Natural killer cell (primary cell): Measurements from ENCODE around the gene MAP3K6. TPM values are rescaled to one million over a fixed set of nuclear protein-coding genes. Genes with fewer than 3 reads are reported as not detected.

Source experiments
- ATAC-seq, 3 donors: fragments of 150-1000 bp in 2 of 3; fragments of 200-7000 bp in 1 of 3; cut with Tn5 transposase; 1 replicate in 1 of 3; 2 replicates in 2 of 3; pipeline ENCODE4 v1.10.0; 2021; ENCODE audit warnings: mild to moderate bottlenecking in 2 of 3, moderate library complexity in 2 of 3
- DNase-seq, 2 donors: peaks; one replicate each; pipeline versions ENCODE4 v3.0.0 to v3.0.0-alpha.2; 2013 to 2021; ENCODE audit warnings: mixed read lengths in 1 of 2
- H3K27ac ChIP-seq: one replicate; pipeline ENCODE4 v1.5.1; 2013; ENCODE audit warnings: mild to moderate bottlenecking, low read length
- H3K27me3 ChIP-seq: one replicate; pipeline ENCODE4 v1.6.1; 2013; ENCODE audit warnings: low read length; ENCODE audit not compliant: control insufficient read depth, insufficient read depth
- H3K36me3 ChIP-seq: one replicate; pipeline ENCODE4 v1.6.1; 2013; ENCODE audit warnings: low read length; ENCODE audit not compliant: control insufficient read depth, insufficient read depth
- H3K4me1 ChIP-seq: one replicate; pipeline ENCODE4 v1.6.1; 2013; ENCODE audit warnings: low read length; ENCODE audit not compliant: control insufficient read depth, insufficient read depth
- H3K4me3 ChIP-seq: one replicate; pipeline ENCODE4 v1.5.1; 2013; ENCODE audit warnings: low read length
- H3K9me3 ChIP-seq: one replicate; pipeline ENCODE4 v1.6.1; 2013; ENCODE audit warnings: low read length; ENCODE audit not compliant: control insufficient read depth, insufficient read depth
- H3K27ac Mint-ChIP-seq, 2 donors: one replicate each; pipeline ENCODE4 v1.8.0; 2022; ENCODE audit warnings: mild to moderate bottlenecking in 2 of 2, mixed read lengths in 2 of 2, moderate library complexity in 1 of 2
- H3K27me3 Mint-ChIP-seq, 2 donors: one replicate each; pipeline ENCODE4 v1.8.0; 2022; ENCODE audit warnings: low read depth in 2 of 2, mixed read lengths in 2 of 2
- H3K36me3 Mint-ChIP-seq: one replicate; pipeline ENCODE4 v1.8.0; 2022; ENCODE audit warnings: mixed read lengths
- H3K4me1 Mint-ChIP-seq, 2 donors: one replicate each; pipeline ENCODE4 v1.8.0; 2022; ENCODE audit warnings: mixed read lengths in 2 of 2
- H3K4me3 Mint-ChIP-seq: one replicate; pipeline ENCODE4 v1.8.0; 2022; ENCODE audit warnings: mild to moderate bottlenecking, moderate library complexity, mixed read lengths
- H3K9me3 Mint-ChIP-seq, 2 donors: one replicate each; pipeline ENCODE4 v1.8.0; 2022; ENCODE audit warnings: mixed read lengths in 2 of 2
- CTCF ChIP-seq: fragments of 200-600 bp; IDR thresholded peaks from one replicate; pipeline ENCODE4 v1.8.0; 2022; ENCODE audit warnings: antibody characterized with exemption
- WGBS: methylation state at CpG from one replicate; pipeline ENCODE4 v1.1.7; 2013; ENCODE audit warnings: missing lambda C conversion rate; ENCODE audit not compliant: insufficient coverage; 5-methylcytosine and 5-hydroxymethylcytosine counted together
- intact Hi-C: fragments of 100-400 bp; cut with micrococcal nuclease; formaldehyde crosslinking; loops from one replicate; pipeline ENCODE4 v1.14.2; 2022
- total RNA-seq, 4 donors: library from RNA; stranded (reverse); fragments of 120-200 nt in 1 of 4; gene quantifications; one replicate each; pipeline versions ENCODE4 v1.2.3 to v1.2.4, GENCODE V29; 2013 to 2022

Gene MAP3K6
- total RNA-seq, 3 donors from 2014 or later (not counting 1 experiment from before 2014, with no cell fraction given): 8.2 to 15.1 (median 12.1) TPM

DNA sequence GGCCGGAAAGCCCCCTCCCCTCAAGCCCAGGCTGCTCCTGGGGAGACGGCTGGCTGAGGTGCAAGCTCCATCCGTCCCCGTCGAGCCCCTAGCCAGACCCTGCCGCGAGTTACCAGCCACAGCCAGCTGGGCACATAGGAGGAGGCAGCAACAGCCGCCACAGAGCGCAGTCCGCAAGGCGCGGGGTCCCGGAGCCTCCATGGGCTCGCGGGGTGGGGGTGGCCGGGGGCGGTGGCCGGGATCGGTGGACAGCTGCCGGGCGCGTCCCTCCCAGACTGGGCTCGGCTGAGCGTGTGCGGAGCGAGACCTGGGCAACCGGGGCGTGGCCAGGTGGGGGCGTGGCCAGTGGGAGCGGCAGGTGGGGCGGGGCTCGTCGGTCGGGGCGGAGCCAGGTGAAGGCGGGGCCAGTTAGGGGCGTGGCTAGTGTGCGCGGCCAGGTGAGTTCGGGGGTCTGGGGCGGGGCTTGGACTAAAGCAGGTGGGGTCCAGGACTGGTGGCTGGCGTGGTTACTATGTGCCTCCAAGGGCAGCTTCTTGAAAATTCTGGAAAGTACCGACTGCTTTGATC is 16.4 kb upstream of the MAP3K6 start, which contains the start of gene CD164L2:
Gene CD164L2, minus strand, starts transcription at position 295 of the 567 bp plus-strand sequence. Its CDS starts 94 bp downstream, at position 201.
- H3K27ac Mint-ChIP-seq: no peak within 1 kb of the TSS
- H3K9me3 Mint-ChIP-seq: no peaks in the 10 kb centered on the region
- Histone ChIP-seq H3K4me1 (no peaks in the 10 kb centered on the region), H3K36me3 (no peaks in the 10 kb centered on the region), H3K27me3 (no peaks in the 10 kb centered on the region), H3K4me3 (no peak within 1 kb of the TSS), H3K9me3 (no peaks in the 10 kb centered on the region), H3K27ac (no peak within 1 kb of the TSS)
- no peak within 1 kb of the TSS for H3K4me3 Mint-ChIP-seq
- peak; percentile 49 to 92 (median 69) for ATAC-seq
- 26% methylated on average over 43 of the region's 43 CpGs for WGBS
- H3K36me3 Mint-ChIP-seq: no peaks in the 10 kb centered on the region
- intact Hi-C loops: no loop called here
- no peak for TF ChIP-seq CTCF
- peaks cover 0 to 12% of the 10 kb centered on the region in 2 donors for H3K27me3 Mint-ChIP-seq
- no peaks in the 10 kb centered on the region for H3K4me1 Mint-ChIP-seq
- peak in 1 of 2 donors; percentile 62 for DNase-seq

DNA sequence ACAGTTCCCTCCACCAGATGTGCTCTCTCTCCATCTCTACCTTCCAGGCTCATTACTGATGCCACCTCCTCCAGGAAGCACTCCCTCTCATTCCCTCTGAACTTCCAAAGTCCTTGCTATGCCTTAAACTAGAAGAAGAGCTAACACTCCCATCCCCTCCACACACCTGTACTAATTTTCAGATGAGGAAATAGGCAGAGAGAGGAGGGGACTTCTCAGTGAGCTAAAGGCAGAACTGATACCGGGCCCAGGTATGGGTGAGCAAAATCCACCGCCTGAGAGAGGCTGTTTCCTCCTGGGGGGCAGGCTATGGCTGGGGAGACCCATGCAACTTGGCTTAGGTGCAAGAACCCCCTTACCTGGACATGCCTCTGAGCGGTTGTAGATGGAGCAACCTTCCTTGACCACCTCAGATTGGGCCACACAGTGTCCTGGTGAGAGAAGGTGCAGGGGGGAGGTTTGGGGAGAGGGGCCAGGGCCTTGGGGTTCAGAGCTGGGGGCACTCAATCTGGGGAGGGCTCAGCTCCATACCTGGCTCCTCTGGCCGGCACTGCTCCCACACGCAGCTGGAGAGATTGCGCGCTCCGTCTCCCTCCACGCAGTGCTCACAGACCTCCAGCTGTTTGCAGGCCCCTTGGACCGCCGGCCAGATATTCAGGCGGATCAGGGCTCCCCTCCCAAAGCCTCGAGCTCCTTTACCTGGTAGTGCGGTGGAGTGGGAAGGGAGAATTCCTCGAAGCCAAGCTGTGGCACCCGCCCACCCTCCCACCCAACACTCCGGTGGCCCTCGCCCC is 15.4 kb upstream of the MAP3K6 start:
- H3K9me3 ChIP-seq: no peaks in the 10 kb centered on the region
- Mint-ChIP-seq H3K27me3 (peaks cover 0 to 12% of the 10 kb centered on the region in 2 donors), H3K4me1 (no peaks in the 10 kb centered on the region), H3K4me3 (no peak overlapping the region), H3K27ac (no peak overlapping the region), H3K9me3 (no peaks in the 10 kb centered on the region), H3K36me3 (no peaks in the 10 kb centered on the region)
- ATAC-seq: no peak
- H3K27ac ChIP-seq: no peak overlapping the region
- intact Hi-C loops: no loop called here
- H3K36me3 ChIP-seq: no peaks in the 10 kb centered on the region
- TF ChIP-seq CTCF: no peak
- H3K4me3 ChIP-seq: no peak overlapping the region
- H3K4me1 ChIP-seq: no peaks in the 10 kb centered on the region
- 74% methylated on average over 13 of the region's 18 CpGs for WGBS
- DNase-seq: no peak
- H3K27me3 ChIP-seq: no peaks in the 10 kb centered on the region

DNA sequence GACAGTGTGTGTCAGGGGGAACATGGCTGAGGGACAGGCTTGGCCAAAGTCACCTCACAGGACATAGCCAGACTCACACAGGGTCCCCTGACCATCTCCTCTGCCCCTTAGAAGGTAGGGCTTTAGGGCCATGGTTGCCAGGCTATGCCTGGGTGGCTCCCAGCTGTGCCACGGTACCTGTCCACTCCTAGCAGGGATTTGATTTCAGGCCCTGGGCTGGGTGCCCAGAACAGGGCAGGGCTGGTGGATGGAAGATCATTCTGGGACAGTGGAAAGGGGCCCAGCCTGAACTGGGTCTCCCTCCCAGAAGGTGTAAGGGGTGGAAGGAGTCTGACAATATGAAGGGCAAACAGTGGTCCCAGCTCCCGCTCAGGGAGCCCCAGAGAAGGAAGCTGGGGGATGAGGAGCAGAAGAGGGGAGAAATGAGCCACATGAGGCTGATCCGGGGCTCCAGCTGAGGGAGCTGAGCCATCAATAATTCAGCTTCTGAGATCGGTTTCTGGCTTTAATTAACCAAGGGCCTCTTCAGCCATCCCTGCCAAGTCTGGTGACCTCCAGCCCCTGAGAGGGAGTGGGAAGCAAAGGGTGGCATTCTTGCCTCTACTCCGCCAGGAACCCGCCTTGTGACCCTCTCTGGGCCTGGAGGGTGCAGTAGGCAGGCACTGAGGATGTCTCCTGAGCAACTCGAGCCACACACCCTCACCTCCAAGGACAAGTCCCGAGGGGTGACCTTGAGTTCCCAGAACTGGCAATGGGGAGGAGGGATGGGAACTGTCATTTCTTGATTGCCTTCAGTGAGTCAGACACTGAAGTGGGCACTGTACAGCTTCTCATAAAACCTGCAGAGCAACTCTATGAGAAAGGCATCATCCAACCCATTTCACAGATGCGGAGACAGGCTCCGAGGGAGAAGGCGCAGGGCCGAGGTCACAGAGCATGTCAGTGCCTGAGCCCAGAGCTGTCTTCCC is 14.3 kb upstream of the MAP3K6 start:
- Histone ChIP-seq H3K27me3 (no peaks in the 10 kb centered on the region), H3K9me3 (no peaks in the 10 kb centered on the region), H3K4me1 (no peaks in the 10 kb centered on the region), H3K4me3 (no peak overlapping the region), H3K27ac (no peak overlapping the region), H3K36me3 (no peaks in the 10 kb centered on the region)
- no peak for DNase-seq
- Mint-ChIP-seq H3K4me1 (no peaks in the 10 kb centered on the region), H3K27ac (no peak overlapping the region), H3K9me3 (no peaks in the 10 kb centered on the region), H3K36me3 (no peaks in the 10 kb centered on the region), H3K27me3 (peaks cover 0 to 5% of the 10 kb centered on the region in 2 donors), H3K4me3 (no peak overlapping the region)
- 93% methylated on average over 9 of the region's 12 CpGs for WGBS
- ATAC-seq: no peak
- intact Hi-C loops: no loop called here
- no peak for TF ChIP-seq CTCF
